ENCODE measurements around the gene EXOC4. TPM values are rescaled to one million over a fixed set of nuclear protein-coding genes. Genes with fewer than 3 reads are reported as not detected.

The EXOC4 gene
- total RNA-seq, 1 experiment from 2014 or later: 91.9 TPM

GRCh38 chr7:133613250-133613790, 360.4 kb downstream of the EXOC4 start:
- H3K4me3 Mint-ChIP-seq (ENCODE audit: low read depth, unreplicated experiment): no peak overlapping the region
- H3K27me3 Mint-ChIP-seq (ENCODE audit: unreplicated experiment): no peaks in the 10 kb centered on the region
- no TSS peak for BruUV-seq (replicated peaks)
- H3K27ac Mint-ChIP-seq (ENCODE audit: unreplicated experiment): no peak overlapping the region
- intact Hi-C loops (cut with micrococcal nuclease; ENCODE audit: unreplicated experiment): no loop called here
- CTCF ChIA-PET: no interaction called here
- TF ChIP-seq CTCF (IDR thresholded peaks at IDR 0.05; ENCODE audit: unreplicated experiment): no peak
- H3K9me3 Mint-ChIP-seq (ENCODE audit: low read depth, unreplicated experiment): no peaks in the 10 kb centered on the region
- H3K4me1 Mint-ChIP-seq (ENCODE audit: low read depth, unreplicated experiment): no peaks in the 10 kb centered on the region
- no peak for DNase-seq
- no peaks in the 10 kb centered on the region for H3K36me3 Mint-ChIP-seq (ENCODE audit: insufficient read depth, unreplicated experiment)

GRCh38 chr7:133614251-133614650, 361.4 kb downstream of the EXOC4 start:
- CTCF ChIA-PET: no interaction called here
- no peak for TF ChIP-seq CTCF (IDR thresholded peaks at IDR 0.05; ENCODE audit: unreplicated experiment)
- Mint-ChIP-seq H3K27ac (ENCODE audit: unreplicated experiment) (no peak overlapping the region), H3K27me3 (ENCODE audit: unreplicated experiment) (no peaks in the 10 kb centered on the region), H3K36me3 (ENCODE audit: insufficient read depth, unreplicated experiment) (no peaks in the 10 kb centered on the region), H3K4me1 (ENCODE audit: low read depth, unreplicated experiment) (no peaks in the 10 kb centered on the region), H3K4me3 (ENCODE audit: low read depth, unreplicated experiment) (no peak overlapping the region), H3K9me3 (ENCODE audit: low read depth, unreplicated experiment) (no peaks in the 10 kb centered on the region)
- DNase-seq: no peak
- intact Hi-C loops (cut with micrococcal nuclease; ENCODE audit: unreplicated experiment): no loop called here
- no TSS peak for BruUV-seq (replicated peaks)

- DNase-seq: no peak
- Mint-ChIP-seq H3K4me1 (ENCODE audit: low read depth, unreplicated experiment) (no peaks in the 10 kb centered on the region), H3K4me3 (ENCODE audit: low read depth, unreplicated experiment) (no peak overlapping the region), H3K9me3 (ENCODE audit: low read depth, unreplicated experiment) (no peaks in the 10 kb centered on the region), H3K36me3 (ENCODE audit: insufficient read depth, unreplicated experiment) (no peaks in the 10 kb centered on the region), H3K27me3 (ENCODE audit: unreplicated experiment) (no peaks in the 10 kb centered on the region), H3K27ac (ENCODE audit: unreplicated experiment) (no peak overlapping the region)
- no TSS peak for BruUV-seq (replicated peaks)
- CTCF ChIA-PET: no interaction called here
- intact Hi-C loops (cut with micrococcal nuclease; ENCODE audit: unreplicated experiment): no loop called here
- TF ChIP-seq CTCF (IDR thresholded peaks at IDR 0.05; ENCODE audit: unreplicated experiment): no peak
Observed at GRCh38 chr7:133618970-133619369, 366.1 kb downstream of the EXOC4 start.

GRCh38 chr7:133619491-133619890, 366.6 kb downstream of the EXOC4 start:
- Mint-ChIP-seq H3K36me3 (ENCODE audit: insufficient read depth, unreplicated experiment) (no peaks in the 10 kb centered on the region), H3K9me3 (ENCODE audit: low read depth, unreplicated experiment) (no peaks in the 10 kb centered on the region), H3K27ac (ENCODE audit: unreplicated experiment) (no peak overlapping the region), H3K4me3 (ENCODE audit: low read depth, unreplicated experiment) (no peak overlapping the region), H3K27me3 (ENCODE audit: unreplicated experiment) (no peaks in the 10 kb centered on the region), H3K4me1 (ENCODE audit: low read depth, unreplicated experiment) (no peaks in the 10 kb centered on the region)
- no peak for TF ChIP-seq CTCF (IDR thresholded peaks at IDR 0.05; ENCODE audit: unreplicated experiment)
- intact Hi-C loops (cut with micrococcal nuclease; ENCODE audit: unreplicated experiment): no loop called here
- DNase-seq: no peak
- no TSS peak for BruUV-seq (replicated peaks)
- CTCF ChIA-PET: no interaction called here

Measured in Calu3 (cell line).